Gastrocnemius medialis (tissue), 4 donors: ENCODE data around the gene C1orf198.

ENCODE experiments used
- CTCF ChIP-seq, 5 experiments: fragments of 450-650 bp in 3 of 5; fragments of 200-600 bp in 2 of 5; sonication (generic) in 2 of 5; IDR thresholded peaks in 4 of 5; conservative IDR thresholded peaks in 1 of 5; 1 replicate in 4 of 5; 2 replicates in 1 of 5; pipeline ENCODE4 v1.5.1; 2016 to 2019; ENCODE audit warnings: antibody characterized with exemption in 5 of 5, mild to moderate bottlenecking in 3 of 5, moderate library complexity in 3 of 5
- POLR2A ChIP-seq, 2 donors: fragments of 450-650 bp; IDR thresholded peaks; one replicate each; pipeline ENCODE4 v1.6.1; 2017; ENCODE audit warnings: antibody characterized with exemption in 2 of 2, mild to moderate bottlenecking in 2 of 2, moderate library complexity in 2 of 2

GRCh38 chr1:230853731-230854130 lies 14.6 kb downstream of the C1orf198 start:
- TF ChIP-seq CTCF (IDR thresholded peaks at IDR 0.05 in 4 of 5, conservative IDR thresholded peaks at IDR 0.05 in 1 of 5), result peak in 3 of 5 experiments; percentile 7 to 23 (median 7)
- TF ChIP-seq POLR2A (IDR thresholded peaks at IDR 0.05), result no peak
